NCI-H187 treated with DMSO at 0.1 percent for 48 hours (cell line): ENCODE results near the gene EXD2.
"Not testable (repeated sequence)": the region's sequence is repeated elsewhere in the genome, so short reads cannot be mapped to it uniquely, and the experiment has no call there.

ENCODE experiments used
- DNase-seq: peaks from one replicate; lab custom pipeline; 2025; lab: John Stamatoyannopoulos, UW

Gene EXD2

GRCh38 chr14:69259168-69259526 is 67.8 kb downstream of the EXD2 start:
- no peak for DNase-seq

DNA sequence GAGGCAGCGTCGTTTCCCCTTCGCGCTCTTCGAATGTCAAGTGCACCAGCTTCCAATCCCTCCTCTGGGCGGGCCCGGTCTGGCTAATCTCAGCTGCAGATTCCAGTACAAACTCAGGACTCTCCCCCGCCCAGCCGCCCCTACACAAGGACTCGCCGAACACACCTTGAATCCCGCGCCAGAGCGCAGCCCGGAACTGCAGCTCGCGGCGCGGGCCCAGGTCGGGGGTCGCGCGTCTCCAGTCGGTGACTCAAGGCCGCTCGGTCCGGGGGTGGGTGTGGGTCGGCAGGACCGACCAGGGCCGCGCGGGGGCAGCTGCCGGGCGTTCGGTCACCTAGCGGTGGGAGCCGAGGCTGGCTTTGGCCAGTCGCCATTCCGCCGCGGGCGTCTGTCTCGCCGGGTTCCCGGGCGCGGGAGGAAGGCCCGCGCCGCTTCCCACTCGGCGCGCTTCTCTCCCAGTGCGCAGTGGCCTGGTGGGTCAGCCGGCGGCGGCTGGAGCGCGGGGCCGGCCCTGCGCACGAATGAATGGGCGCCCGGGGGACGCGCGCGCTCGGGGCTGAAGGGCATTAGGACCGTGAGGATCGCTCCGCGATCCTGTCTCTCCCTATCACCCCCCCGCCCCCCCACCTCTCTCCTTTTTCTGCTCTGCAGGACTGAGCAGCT is 68.4 kb downstream of the EXD2 start, which contains the start of gene GALNT16:
TSS of gene GALNT16 (plus strand) at position 632 of the 663 bp plus-strand sequence. CDS start 133 bp downstream, outside the sequence.
- peak; percentile 21 for DNase-seq

DNA sequence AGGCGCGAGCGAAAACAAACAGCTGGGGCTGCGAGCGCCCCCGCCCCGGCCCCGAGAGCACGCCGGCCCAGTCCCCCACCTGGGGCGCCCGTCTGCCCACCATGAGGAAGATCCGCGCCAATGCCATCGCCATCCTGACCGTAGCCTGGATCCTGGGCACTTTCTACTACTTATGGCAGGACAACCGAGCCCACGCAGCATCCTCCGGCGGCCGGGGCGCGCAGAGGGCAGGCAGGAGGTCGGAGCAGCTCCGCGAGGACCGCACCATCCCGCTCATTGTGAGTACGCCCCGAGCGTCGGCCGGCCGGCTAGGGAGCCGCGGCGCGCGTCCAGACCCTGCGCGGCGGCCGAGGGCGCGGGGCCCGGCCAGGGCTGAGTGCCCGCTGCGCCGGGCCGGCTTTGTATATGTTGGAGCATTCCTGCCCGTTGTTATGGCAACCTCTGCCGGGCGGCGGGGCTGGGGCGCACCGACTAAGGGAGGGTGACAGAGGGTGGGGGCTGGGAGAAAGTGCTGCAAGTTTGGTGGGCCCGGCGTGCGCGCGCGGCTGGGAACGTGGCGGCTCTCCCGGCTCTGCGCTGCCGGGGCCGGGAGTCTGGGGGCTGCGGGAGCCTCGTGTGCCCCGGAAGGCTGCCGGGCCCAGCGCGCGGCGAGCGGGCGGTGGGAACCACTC is 69.0 kb downstream of the EXD2 start:
- DNase-seq, result no peak

- no peak for DNase-seq
Observed at GRCh38 chr14:69260861-69261564, 69.7 kb downstream of the EXD2 start.

DNA sequence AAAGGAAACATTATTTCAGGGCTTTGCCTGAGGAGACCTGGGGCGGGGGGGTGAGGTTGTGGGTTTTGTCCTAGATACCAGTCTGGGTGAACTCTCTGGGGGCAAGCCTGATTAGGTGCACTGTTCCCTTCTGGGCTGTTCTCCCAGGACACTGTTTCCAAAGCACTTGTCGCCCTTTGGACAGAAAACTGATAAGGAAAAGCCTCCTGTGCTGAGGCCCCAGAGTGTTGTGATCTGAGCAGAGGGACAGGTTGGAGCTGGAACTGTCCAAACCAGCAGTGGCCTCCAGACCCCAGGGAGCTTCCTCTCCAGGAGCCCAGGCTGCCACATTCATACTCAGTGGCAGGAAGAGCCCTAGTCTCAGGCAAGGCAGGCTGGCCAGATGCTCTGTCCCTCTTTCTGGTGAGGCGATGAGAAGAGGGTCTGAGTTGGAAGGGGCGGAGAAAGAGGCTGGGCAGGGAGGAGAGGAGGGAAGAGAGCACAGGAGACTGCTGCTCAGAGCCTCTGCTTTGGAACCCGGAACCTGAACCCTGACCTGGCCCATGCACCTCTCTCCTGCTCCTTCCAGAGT is 70.5 kb downstream of the EXD2 start:
- no peak for DNase-seq

DNA sequence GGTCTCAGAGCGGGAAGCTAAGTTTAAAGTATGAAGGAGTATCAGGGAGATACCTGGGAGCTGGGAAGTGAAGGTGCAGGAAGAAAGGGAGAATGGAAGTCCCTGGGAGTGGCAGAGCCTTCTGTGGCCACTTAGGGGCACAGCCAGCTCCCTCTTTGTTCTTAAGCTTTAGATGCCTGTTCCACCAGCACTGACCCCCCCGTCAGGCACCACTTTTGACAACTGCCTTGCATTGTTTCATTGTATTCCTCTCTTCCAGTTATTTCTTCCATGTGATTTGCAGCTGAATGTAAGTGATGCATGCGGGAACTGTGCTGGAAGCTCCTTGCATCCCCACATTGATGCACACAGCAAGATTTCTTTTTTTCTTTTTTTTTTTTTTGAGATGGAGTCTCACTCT is 71.2 kb downstream of the EXD2 start:
- DNase-seq, result no peak

- peak; percentile 60 for DNase-seq
Observed at GRCh38 chr14:69263364-69263763, 72.1 kb downstream of the EXD2 start.

DNA sequence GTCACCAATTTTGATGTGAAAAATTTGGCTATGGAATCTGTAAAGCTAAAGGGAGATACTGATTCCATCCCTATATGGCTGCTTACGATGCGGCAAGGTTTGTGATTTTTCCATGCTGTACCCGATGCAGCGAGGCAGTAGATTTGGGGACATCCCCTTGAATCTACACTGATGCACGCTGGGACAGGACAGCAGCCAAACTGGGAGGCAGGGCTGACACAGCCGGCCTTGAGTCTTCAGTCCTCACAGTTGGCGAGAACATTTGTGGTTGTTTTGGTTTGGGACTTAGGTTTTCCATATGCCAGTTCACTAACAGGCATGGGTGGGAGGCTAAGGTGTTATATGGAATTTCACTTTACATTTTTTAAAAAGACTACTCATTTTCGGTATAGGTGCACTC is 72.5 kb downstream of the EXD2 start:
- DNase-seq, result no peak

DNA sequence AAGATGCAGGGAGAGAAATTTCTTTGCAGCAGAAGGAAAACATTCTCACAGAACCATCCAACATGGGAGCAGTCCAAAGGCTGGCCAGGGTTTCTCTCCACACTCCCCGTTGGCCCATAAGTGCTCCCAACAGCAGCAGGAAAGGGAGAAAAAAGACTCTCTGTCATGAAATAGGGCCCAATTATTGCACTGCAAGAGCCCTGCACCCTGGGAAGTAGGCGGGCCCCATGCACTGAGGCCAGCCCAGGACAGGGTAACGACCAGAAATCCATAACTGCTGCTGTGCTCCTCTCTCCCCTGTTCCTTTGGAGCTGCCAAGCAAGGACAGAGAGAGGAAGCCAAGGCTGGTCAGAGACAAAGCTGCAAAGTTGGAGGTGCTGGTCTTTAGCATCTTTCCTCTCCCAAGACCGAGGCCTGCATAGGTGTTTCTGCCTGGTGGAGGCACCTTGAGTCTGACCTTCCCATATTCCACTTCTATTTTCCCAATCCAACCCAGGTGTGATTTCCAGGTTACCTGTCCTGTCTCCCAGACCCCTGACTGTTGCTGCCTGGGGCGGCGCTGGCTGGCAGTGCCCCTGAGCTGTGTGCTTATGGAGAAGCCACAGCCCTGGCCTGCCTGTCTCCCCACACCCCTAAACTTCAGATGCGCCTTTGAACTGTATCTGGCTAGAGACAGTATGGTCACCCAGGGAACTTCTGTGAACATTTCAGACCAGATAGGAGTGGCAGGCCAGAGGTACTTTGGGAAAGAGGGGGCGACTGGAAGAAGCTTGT is 75.5 kb downstream of the EXD2 start:
- no peak for DNase-seq

DNA sequence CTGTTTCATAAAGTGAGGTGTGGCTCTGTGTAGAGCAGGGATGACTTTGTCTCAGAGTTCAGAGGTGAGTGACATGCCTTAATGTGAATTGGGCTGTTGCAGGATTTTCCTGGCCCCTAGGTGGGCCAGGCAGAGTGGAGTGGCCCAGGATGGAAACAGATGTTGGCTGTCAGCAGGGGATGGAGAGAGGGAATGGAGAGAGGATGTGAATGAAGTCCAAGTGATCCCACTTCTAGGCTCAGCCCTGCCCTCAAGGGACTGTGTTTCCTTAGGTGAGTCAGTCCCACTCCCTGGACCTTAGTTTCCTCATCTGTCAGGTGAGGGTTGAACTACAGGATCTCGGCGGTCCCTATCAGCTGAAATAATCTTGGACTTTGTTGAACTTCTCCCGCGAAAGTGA is 76.2 kb downstream of the EXD2 start:
- no peak for DNase-seq

- DNase-seq, result no peak
Observed at GRCh38 chr14:69268223-69268622, 76.9 kb downstream of the EXD2 start.

DNA sequence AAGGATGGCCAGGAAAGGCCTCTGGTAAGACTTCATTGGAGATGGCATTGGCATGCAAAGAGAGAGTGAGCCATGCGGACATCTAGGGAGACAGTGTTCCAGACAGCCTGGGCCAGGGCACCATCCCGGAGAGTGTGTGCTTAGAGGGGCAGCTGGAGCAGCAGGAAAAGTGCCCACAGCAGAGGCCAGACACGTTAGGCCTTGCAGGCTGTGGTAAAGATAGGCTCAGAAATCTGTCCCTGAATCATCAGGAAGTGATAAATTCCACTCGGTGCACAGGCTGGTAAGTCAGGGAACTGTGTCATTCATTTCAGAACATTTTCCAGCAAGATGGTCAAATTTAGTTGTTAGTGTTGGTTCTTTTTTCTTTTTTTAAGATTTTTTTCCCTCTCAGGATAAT is 77.5 kb downstream of the EXD2 start:
- DNase-seq, result no peak

DNA sequence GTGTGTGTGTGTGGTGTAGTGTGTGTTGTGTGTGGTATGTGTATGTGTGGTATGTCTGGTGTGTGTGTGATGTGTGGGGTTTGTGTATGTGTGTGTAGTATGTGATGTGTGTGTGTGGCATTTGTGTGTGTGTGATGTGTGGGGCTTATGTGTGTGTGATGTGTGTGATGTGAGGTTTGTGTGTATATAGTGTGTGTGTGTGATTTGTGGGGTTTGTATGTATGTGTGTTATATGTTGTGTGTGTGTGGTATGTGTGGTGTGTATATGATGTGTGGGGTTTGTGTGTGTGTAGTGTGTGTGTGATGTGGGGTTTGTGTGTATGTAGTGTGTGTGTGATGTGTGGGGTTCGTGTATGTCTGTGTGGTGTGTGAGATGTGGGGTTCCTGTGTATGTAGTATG is 78.1 kb downstream of the EXD2 start:
- no peak for DNase-seq

GRCh38 chr14:69270097-69270496 is 78.8 kb downstream of the EXD2 start:
- DNase-seq, result no peak

DNA sequence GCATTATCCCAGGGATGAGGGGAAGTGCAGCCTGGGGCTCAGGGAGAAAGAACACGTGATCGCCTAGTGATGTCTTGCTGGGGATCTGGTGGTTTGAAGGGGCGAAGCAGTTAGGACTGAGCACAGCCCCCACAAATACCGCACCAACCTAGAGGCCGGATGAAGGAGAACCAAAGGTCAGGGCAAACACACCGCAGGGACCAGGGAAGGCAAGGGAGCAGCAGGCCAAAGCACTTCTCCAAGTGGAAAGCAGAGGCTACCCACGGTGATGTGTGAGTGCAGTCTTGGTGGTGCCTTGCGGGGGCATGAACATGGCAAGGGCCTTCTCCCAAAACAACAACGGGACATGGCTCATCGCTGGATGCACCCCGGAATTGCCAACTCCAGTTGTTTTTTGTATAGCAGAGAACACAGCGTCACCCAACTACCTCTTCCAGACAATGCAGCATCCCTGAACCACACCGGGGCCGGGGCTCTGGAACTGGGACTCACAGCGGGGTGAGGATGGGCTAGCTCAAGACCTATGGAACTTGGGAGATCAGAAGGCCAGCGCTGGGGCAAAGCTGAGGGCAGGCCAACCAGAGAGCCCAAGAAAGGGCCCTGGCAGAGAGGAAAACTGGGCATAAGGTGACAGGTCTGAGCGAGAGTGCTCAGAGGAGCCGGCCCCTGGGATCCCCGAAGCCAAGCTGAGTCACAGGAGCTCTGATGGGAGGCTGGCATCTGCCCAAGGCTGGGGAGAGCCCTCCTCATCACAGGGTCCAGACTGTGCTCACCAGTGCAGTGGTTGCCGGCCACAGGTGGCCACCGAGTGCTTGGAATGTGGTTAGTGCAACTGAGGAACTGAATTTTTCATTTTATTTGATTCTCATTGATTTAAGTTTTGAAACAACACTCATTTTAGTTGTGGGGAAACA is 79.8 kb downstream of the EXD2 start:
- no peak for DNase-seq

DNA sequence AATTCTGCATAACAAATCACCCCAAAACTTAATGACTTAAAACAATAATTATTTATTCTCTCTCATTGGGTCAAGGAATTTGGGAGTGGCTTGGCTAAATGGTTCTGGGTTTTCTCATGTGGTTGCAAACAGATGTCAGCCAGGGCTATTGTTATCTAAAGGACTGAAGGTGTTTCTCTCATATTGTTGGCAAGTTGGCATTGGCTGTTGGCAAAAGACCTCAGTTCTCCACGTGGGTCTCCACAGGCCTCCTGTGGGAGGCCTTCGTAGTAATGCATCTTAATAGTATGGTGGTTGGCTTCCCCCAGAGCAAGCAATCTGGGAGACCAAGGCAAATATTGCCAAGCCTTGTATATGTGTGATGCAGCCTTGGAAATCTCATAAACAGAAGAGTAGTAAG is 83.0 kb downstream of the EXD2 start:
- DNase-seq, result no peak

GRCh38 chr14:69275331-69275730 is 84.0 kb downstream of the EXD2 start:
- no peak for DNase-seq

DNA sequence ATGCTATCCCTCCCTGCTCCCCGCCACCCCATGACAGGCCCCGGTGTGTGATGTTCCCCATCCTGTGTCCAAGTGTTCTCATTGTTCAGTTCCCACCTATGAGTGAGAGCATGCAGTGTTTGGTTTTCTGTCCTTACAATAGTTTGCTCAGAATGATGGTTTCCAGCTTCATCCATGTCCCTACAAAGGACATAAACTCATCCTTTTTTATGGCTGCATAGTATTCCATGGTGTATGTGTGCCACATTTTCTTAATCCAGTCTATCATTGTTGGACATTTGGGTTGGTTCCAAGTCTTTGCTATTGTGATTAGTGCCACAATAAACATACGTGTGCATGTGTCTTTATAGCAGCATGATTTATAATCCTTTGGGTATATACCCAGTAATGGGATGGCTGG is 86.1 kb downstream of the EXD2 start:
- DNase-seq, result not testable (repeated sequence)

DNA sequence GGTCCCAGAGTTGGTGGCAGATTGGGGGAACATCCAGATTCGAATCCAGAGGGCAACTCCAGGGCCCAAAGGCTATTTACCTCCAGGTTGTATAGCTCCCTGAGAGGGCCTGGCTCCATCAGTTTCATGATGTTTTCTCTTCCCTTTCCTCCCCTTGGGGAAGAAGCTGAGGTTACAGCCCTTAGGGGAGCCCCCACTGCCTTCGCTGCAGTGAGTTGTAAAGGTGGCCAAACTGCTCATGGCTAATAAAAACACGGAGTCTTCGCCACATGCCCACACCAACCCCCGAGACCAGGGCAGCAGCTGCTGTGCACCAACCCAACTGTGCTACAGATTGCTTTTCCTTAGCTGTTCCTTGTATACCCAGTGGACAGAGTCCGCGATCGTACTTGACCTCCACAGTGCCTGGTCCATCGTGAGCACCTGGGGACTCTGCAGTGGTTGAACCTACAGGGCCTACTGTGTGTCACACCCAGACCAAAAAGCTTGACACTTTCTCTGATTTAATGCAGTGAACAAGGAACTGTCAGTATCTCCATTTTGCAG is 89.5 kb downstream of the EXD2 start:
- no peak for DNase-seq

DNA sequence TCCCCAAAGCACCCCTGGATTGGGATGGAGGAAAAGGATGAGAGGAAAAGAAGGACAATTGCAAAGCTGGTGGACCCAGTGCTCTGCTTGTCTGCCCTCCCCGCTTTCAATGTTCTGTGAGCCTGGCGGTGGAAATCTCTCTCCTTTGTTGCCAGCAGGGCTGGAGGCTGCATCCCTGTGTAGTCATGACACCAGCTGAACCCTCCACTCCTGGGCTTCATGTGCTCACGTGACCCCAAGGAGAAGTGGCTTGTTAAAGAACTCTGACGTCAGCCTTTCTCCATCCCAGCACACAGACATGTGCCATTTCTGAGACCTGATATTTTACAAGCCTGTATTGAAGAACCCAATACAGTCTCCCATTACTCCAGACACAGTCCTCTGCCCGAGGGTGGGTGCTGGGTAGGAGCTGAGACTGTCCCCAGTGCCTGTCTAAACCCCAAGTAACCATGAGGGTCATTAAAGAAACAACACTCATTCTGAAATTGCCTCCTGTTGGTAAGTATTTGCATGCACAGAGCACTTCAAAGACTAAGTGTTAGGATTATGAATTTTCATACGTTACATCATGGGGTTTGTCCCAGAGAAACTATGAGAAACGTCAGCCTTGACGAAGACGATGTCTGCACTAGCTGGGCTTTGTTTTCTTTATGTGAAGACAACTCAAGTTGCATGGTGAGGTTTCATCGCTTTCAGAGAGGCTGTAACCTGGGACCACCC is 90.3 kb downstream of the EXD2 start:
- peak; percentile 84 for DNase-seq
